ENCODE results near the gene SMG9. TPM values are rescaled to one million over a fixed set of nuclear protein-coding genes. Genes with fewer than 3 reads are reported as not detected.

The SMG9 gene
- total and polyA plus RNA-seq, 2 of the 13 experiments (the other 11 are each of a cell fraction or from before 2014, with no cell fraction given), result 16.1 to 18.7 TPM

DNA sequence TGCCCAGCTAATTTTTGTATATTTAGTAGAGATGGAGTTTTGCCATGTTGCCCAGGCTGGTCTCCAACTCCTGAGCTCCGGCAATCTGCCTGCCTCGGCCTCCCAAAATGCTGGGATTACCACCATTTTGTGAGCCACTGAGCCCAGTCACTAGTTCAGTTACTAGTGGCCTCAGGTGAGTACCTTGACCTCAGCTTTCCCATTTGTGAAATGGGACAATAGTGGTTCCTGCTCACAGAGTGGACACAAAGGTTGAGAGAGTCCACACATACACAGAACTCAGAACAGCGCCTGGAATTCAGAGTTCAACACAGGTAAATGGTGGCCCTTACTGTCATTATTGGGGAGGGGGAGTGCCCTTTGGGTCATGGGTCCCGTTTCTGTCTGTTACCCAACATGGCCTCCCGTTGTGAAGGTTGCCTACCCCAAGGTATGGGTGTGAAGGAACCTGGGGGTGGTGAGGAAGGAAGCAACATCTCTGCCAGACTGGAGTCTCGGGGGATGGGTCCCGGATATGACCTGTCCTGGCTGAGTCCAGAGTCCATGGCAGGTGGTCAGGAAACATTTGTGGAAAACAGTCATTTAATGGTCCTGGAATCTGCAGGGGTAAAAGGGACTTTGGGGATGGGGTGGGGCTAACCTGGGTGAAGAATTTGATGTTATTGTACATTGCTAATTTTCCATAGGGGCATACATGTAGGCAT is 50.6 kb downstream of the SMG9 start (continued):
- TF ChIP-seq FOXP1 (IDR thresholded peaks at IDR 0.05) (no peak), FOXP1 (CRISPR knock-in tag; IDR thresholded peaks at IDR 0.05) (no peak), MBD4 (IDR thresholded peaks at IDR 0.05; ENCODE audit: borderline replicate concordance, low read length) (no peak), HMGA1 (CRISPR knock-in tag; conservative IDR thresholded peaks at IDR 0.05) (no peak), GTF2F1 (IDR thresholded peaks at IDR 0.05; ENCODE audit: low read length) (no peak), HOXA9 (CRISPR knock-in tag; IDR thresholded peaks at IDR 0.05; ENCODE audit: borderline replicate concordance) (no peak), KLF15 (CRISPR knock-in tag; IDR thresholded peaks at IDR 0.05; ENCODE audit: borderline replicate concordance) (no peak), KDM3A (CRISPR knock-in tag; IDR thresholded peaks at IDR 0.05; ENCODE audit: low read depth) (no peak), CHD2 (IDR thresholded peaks at IDR 0.05; ENCODE audit: low read depth, low read length) (no peak), ZNF530 (CRISPR knock-in tag; IDR thresholded peaks at IDR 0.05; ENCODE audit: low read depth) (no peak), HMG20A (CRISPR knock-in tag; IDR thresholded peaks at IDR 0.05; ENCODE audit: borderline replicate concordance) (0 out of 2 replicates have a peak, but pooled peaks have one; percentile 7), HNF4G (IDR thresholded peaks at IDR 0.05; ENCODE audit: borderline replicate concordance, low read depth, low read length) (peak; percentile 26; the same call in 1 of the 2 replicates), HNF4G (CRISPR knock-in tag; IDR thresholded peaks at IDR 0.05; ENCODE audit: borderline replicate concordance, low read depth) (no peak; the same call in 1 of the 2 replicates), ZNF329 (CRISPR knock-in tag; IDR thresholded peaks at IDR 0.05; ENCODE audit: low read depth) (no peak), ZNF318 (CRISPR knock-in tag; IDR thresholded peaks at IDR 0.05) (no peak)
- TF ChIP-seq, protein P1, sequence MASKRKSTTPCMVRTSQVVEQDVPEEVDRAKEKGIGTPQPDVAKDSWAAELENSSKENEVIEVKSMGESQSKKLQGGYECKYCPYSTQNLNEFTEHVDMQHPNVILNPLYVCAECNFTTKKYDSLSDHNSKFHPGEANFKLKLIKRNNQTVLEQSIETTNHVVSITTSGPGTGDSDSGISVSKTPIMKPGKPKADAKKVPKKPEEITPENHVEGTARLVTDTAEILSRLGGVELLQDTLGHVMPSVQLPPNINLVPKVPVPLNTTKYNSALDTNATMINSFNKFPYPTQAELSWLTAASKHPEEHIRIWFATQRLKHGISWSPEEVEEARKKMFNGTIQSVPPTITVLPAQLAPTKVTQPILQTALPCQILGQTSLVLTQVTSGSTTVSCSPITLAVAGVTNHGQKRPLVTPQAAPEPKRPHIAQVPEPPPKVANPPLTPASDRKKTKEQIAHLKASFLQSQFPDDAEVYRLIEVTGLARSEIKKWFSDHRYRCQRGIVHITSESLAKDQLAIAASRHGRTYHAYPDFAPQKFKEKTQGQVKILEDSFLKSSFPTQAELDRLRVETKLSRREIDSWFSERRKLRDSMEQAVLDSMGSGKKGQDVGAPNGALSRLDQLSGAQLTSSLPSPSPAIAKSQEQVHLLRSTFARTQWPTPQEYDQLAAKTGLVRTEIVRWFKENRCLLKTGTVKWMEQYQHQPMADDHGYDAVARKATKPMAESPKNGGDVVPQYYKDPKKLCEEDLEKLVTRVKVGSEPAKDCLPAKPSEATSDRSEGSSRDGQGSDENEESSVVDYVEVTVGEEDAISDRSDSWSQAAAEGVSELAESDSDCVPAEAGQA (IDR thresholded peaks at IDR 0.05; ENCODE audit: low read depth), result 0 out of 2 replicates have a peak, but pooled peaks have one; percentile 40
- TF ChIP-seq, protein P1 (CRISPR knock-in tag; IDR thresholded peaks at IDR 0.05; ENCODE audit: borderline replicate concordance), result no peak

Data from HepG2 (cell line).